ENCODE data around the gene ETV1.

GRCh38 chr7:13915891-13916290, 73.6 kb downstream of the ETV1 start:
- TF ChIP-seq, protein P1, sequence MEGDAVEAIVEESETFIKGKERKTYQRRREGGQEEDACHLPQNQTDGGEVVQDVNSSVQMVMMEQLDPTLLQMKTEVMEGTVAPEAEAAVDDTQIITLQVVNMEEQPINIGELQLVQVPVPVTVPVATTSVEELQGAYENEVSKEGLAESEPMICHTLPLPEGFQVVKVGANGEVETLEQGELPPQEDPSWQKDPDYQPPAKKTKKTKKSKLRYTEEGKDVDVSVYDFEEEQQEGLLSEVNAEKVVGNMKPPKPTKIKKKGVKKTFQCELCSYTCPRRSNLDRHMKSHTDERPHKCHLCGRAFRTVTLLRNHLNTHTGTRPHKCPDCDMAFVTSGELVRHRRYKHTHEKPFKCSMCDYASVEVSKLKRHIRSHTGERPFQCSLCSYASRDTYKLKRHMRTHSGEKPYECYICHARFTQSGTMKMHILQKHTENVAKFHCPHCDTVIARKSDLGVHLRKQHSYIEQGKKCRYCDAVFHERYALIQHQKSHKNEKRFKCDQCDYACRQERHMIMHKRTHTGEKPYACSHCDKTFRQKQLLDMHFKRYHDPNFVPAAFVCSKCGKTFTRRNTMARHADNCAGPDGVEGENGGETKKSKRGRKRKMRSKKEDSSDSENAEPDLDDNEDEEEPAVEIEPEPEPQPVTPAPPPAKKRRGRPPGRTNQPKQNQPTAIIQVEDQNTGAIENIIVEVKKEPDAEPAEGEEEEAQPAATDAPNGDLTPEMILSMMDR (IDR thresholded peaks at IDR 0.05), result no peak
- no peak for TF ChIP-seq POLR2A (IDR thresholded peaks at IDR 0.05)
